GM19035 (cell line): ENCODE measurements around the gene CCL21.

ENCODE experiments used
- ATAC-seq: cut with Tn5 transposase; IDR thresholded peaks from one replicate; pipeline ENCODE4 v1.9.1; 2021; ENCODE audit not compliant: unreplicated experiment

The CCL21 gene

DNA sequence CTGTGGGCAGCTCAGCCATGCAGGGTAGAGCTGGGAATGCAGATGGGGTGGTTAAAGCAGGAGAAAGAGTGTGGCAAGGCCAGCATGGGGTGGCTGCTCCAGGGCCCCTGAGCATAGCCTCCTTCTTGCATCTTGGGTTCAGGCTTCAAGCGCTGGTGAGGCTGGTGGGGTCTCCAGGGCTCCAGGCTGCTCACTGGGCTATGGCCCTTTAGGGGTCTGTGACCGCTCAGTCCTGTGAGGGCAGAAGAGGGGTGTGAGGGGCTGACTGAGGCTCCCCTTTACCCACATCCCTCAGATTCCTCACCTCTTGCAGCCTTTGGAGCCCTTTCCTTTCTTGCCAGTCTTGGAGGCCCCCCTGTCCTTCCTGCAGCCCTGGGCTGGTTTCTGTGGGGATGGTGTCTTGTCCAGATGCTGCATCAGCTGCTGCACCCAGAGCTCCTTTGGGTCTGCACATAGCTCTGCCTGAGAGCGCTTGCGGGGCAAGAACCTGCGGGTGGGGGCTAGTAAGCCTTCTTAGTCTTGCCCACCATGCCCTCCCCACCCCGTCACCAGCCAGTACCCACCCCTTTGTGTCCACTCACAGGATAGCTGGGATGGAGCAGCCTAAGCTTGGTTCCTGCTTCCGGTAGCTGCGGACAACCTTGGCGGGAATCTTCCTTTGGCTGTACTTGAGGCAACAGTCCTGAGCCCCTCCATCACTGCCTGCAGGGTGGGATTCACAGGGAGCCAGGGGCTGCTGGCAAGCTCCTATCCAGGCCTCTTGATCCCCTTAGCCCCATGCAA is 549 bp downstream of the CCL21 start:
- no peak for ATAC-seq

DNA sequence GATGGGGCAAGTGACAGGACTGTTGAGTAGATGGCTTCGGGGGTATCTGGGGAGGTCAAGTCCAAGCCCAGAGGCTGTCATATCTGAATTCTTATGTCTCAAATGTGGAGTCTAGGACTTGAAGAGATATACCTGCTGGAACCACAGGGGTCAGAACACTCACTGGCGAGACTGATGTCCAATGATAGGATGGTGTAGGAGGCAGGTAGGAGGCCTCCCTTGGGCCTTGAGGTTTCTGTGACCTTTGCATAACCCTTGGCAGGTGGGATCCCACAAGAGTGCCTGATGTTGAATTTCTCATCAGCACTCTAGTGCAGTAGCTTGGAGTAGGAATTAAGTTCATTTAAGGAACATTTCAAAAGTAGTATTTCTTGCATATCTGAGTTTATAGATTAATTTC is 2.8 kb downstream of the CCL21 start:
- ATAC-seq, result no peak

DNA sequence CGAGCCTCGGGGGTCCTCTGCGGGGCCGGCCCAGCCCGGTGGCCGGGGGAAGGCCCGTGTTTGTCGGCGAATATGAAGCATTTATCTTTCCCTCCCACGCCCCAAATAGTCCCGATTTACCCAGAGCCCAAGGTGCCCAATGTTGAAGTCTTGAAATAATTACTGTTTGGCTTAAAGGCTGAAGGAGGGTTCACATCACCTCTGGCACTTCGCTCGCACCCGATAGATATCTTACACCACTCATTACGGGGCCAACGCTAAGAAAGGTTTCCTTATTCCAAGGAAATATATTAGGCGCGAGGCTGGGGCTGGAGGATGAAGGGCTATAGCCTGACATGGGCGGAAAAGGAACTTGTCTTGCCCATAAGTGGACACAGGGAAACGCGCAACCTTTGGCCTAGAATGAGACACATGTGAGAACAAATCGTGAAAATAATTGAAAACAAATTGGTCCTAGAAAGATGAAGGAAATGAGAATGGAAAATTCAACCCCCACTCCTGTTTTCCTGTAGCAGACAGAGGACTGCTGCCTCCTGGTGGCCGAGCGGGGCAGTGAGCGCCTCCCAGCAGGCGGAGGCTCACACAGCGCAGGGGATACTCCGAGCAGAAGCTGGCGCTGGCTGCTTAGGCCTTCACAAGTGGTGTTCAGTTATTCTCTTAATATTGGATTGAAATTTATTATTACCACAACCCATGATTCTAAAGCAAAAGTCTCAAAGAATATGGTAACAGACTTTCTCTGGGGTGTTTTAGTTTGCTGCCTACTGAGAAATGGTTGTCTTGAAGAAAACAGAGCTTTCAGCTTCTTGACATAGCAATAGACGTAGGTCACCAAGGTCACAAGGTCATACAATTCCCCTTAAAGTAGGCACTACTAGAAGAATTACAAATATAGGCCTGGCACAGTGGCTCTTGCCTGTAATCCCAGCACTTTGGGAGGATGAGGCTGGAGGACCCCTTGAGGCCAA is 7.9 kb downstream of the CCL21 start:
- ATAC-seq, result peak; percentile 68

DNA sequence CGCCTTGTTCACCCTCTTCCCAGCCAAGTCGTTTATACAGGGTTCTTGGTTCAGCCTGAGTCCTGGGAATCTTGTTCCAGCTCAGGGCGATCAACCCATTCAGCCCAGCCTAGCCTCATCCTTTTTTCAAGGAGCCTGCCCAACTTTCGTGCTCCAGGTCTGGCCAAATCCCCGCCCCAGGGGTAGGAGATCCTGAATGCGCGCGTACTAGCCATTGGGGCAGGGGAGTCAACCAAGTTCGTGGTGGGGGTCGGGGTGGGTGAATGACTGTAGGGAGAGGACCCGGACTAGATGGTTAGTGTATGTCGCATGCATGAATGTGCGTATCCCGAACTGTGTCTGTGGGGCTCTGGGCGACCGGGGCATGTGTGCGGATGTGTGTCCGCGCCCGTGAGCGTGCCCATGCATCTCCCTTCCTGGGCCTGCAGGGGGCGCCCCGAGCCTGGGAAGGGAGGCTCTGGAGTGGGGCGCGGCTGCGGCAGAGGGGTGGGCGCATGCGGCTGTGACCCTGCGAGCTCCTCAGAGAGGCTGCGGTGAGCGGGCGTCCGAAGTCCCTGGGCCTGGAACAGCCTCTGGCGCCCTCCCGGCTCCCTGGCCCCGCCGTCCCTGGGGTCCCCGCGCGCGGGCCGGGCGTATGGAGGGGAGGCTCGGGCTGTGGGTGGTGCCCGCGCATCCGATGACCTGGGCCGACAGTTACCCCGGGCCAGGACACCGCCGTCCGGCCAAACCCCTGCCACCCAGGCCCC is 8.7 kb downstream of the CCL21 start:
- no peak for ATAC-seq

DNA sequence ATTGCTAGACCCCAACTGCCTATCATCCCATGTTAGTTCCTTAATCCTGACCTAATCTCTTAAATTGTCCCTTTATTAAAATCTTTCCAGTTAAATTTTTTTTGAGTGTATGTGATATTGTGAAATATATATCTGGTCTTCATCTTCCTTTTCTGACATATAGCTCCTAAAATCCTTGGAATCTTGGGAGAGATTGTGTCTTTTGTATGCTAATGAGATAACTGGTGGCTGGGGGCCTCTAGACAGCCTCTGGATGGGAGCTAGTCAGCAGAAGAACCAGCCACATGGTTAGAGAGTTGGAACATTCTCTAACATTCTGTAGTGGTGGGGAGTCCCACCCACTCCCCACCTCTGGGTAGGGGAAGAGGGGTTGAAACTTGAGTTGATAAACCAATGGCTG is 15.1 kb downstream of the CCL21 start:
- no peak for ATAC-seq

DNA sequence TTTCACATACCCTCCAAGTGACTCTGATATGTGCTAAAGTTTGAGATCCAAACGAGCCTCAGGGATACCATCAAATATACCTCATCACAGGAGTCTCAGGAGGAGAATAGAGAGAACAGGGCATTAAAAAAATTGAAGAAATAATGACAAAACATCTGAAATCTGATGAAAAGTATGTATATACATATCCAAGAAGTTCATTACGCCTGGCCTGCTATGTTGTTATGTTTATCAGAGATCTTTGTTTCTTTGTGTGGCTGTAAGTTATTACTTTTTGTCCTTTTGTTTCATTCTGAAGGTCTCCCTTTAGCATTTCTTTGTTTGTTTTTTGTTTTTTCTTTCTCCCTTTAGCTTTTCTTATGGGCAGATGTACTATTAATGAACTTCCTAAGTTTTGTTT is 16.4 kb downstream of the CCL21 start:
- ATAC-seq, result no peak

DNA sequence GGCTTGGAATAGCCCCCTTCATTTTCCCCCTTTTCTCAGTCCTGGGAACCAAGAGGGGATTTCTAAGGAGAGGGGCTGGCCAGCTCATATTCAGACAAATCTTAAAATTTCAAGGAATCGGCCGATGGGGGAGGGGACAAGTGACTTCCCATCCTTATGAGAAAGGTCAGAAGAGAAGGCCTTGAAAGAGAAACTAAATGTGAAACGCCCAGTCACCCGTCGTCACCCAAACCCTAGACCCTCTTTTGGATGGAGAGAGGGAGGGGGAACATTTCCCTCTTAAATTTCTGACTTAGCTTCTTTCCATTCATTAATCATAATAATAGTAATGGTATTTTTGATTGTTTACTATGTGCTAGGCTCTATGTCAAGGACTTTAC is 18.0 kb downstream of the CCL21 start:
- ATAC-seq, result no peak

DNA sequence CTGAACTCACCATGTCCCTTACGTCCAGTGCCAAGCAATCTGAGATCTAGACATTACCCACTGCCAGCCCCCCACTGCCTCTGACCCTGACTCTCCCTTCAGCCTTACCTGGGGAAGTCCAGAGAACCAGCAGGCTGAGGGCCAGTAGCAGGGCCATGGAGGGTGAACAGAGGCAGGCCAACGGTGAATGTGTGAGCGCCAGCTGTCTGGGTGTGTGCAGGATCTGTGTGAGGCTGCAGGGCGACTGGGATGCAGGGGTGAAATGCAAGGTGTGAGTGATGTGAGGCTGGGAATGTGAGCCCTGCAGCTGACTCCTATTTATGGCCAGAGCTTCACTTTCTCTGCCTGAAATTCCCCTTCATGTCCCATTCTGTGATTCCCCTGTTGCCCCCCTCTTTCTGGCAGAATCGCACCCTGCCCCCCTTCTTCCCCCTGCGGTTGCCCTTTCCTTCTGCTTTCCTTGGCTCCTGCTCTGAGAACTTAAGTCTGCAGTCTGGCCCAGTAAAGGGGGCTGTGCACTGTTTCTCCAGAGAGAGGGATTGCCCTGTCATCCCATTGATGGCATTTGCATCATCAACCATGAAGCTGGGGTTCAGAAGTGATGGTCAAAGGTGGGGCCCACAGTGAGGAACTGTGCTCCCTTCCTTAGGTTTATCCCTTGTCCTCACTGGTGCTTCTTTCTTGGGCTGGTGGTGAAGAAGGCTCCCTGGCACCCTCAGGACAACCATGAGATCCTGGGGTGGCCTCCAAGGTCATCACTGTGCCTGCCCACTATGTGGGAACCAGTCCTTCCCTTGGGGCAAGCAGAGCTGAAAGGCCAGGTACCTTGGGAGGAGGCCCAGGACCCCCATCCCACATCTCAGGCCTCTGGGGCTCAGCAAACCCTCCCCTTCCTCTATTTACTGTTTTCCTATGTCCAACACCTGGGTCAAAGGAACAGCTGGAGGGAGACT is 18.7 kb downstream of the CCL21 start, which contains the start of gene CCL19:
CCL19 (minus strand) TSS at position 294 of the 953 bp plus-strand sequence; CDS start at position 157, 137 bp downstream.
- no peak for ATAC-seq

DNA sequence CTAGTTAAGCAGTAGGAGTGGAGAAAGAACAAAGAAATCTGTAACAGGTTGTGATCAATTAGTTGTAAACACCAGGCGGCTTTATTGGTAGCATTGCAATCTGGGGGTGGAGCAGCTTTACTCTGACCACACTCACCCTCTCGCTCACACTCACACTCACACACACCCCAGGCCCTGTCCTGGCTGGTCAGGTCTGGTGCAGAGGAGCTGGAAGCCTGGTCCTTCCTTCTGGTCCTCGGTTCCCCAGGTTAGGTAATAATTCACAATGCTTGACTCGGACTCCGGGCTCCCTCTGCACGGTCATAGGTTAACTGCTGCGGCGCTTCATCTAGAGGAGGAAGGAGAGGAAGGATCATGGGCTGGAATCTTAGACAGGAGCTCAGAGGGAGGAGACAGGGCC is 20.4 kb downstream of the CCL21 start:
- ATAC-seq, result no peak

DNA sequence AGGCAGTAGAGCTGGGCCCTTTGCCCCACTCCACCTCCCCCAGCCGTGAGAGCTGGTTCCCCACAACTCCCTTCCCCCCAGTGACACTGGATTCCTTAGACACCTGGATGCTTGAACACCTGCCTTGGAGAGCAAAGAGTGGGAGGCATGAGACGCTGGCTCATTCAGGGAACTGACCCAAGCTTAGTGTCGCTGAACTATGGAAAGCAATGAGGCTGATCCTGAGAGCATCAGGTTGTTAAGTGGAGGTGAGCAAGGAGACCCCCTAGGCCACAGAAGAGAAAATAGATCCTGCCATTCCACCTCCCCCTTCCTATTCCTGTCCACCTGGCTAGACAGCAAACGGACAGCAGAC is 20.8 kb downstream of the CCL21 start:
- no peak for ATAC-seq

DNA sequence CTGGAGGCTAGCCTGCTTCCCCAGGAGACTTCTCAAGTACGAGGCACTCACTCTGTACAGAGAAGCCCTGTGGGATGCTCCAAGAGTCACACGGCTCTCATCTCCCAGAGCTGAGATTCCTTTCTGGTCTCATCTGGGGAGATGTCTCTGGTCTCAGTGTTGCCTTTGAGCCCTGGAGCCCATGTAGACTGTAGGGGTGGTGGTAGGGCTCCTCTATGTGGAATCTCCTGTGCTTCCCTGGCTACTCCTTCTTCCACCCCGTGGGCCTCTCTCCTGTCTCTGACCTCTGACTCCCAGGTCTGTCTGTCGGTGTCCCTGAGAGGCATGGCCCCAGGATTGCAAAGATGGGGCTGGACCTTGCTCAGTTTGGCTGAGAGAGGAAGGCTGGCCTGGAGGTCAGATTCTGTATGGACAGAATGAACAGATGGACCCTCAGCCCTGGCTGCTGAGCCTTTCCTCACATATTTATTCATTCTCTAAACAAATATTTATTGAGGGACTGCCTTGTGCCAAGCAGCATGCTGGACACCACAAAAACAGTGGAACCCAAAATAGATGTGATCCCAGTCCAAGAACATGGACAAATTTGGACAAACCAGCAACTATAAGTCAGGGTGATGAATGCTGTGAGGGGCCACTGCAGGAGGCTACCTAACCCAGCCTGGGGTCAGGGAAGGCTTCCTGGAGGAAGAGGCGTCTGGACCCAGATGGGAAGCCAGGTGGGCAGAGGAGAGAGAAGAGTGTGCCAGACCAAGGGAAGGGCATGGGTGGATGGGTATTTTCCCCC is 21.4 kb downstream of the CCL21 start:
- no peak for ATAC-seq

DNA sequence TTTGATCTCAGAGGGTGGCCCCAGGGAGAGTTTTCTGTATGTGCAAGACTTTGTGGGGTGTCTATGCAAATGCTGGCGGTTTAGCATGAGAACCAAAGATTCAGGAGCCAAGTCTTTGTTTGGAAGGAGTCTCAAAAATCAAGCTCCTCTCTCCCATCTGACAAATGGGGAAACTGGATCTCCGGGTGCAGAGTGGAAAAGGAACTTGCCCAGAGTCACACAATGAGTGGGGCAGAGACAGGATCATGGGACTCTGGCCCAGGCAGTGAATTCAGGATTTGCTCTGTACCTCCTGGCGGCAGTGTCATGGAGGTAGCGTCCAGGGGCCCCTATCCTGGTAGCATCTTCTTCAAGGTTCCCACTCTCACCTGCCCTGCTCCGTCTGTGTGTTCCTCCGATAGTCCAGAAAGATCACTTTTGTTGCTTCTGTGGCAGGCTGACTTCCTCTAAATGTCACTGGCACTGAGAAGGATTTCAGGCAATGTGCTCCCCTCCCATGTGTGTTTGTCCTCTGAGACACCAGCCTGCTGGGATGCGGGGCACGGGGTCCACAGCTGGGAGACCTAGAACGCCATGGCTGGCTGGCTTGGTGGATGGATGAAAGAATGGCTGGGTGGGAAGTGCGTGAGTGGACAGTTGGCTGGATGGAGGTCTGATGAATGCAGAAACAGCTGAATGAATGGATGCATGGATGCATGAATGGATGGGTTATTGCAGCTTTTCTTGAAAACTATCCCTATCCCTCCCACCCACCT is 22.5 kb downstream of the CCL21 start:
- ATAC-seq, result no peak

DNA sequence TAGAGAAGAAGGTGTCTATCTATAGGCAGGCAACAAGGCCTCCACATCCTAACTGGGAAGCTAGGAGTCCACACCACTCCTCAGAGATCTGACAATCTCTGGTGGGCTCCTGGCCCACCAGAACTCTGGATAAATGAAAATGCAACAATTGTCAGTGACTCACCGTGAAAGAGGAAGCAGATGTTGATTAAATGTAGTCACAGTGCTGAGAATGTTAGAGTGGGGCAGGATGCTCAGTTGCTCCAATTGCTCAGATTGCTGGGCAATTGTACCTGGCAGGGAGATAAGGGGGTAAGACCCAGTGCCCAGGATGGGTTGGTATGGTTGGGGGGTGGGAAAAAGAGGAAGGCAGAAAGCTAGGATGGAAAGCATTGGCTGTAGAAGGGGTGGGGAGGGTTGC is 23.2 kb downstream of the CCL21 start:
- ATAC-seq, result no peak

DNA sequence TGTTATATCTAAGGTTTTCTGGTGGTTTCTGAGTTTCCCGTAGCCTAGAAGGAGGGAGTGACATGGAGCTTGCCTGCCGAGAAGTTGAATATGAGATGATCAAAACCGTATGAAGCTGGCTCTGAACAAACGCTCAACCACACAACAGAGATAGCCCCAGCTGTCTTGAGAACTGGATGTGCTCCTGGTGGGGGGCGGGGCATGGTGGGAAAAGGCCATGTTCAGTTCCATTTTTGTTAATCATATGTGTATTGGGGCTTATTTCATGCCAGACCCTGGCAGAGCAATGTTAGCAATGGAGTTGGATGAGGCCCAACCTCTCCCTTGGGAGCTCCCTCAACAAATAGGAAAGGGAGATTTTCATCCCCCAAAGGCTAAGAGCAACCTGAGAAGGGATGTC is 23.7 kb downstream of the CCL21 start:
- no peak for ATAC-seq

DNA sequence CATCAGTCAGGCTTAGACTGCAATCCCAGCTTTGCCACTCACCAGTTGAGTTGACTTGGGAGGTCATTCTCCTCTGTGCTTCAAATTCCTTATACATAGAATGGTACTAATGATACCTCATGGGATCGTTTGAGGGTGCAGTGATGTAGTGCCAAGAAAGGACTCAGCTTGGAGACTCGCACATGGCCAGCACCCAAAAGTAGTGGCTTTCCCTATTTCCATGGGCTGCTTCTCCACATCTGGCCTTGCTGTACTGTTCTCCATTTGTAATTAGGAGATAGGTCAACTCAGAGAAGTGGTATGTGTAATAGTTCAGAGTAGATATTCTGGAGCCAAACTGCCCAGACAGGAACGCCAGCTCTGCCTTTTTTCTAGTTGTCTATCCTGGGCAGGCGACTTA is 24.3 kb downstream of the CCL21 start:
- ATAC-seq, result no peak

DNA sequence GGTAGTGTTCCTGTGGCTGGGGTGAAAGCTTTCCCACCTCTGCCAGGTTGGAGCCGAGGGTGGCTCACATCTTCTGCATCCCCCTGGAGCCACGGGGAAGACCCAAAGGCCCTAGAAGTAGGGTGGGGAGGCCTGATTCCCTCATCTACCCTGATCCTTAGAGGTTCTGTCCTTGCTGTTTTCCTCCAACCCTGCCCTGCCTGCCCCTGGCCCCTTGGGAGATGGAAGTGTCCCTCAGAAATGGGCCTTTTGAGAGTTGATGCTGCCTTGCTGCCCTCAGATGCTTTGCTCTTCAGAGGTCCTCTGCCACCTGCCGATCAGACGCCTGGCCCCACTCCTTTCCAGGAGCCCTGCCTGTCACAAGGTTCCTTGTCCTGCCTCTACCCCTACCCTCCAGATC is 25.1 kb downstream of the CCL21 start:
- ATAC-seq, result no peak

DNA sequence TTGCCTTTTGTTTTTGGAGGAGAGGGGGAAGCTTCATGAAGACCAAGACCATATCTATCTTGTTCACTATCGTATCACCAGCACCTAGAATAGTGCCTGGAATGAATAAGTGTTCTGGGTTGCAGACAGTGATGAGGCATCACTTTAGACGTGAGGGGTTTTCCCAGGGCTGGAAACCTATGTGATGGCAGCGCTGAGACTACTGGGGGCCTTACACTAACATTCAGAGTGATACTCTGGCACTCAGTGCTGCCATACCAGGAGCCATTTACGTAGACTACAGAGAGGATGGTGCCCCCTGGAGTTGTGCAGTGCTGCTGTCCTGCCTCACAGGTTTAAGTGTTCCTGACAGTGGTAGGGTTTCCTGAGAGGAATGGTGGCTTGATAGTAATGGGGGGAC is 25.8 kb downstream of the CCL21 start:
- no peak for ATAC-seq

DNA sequence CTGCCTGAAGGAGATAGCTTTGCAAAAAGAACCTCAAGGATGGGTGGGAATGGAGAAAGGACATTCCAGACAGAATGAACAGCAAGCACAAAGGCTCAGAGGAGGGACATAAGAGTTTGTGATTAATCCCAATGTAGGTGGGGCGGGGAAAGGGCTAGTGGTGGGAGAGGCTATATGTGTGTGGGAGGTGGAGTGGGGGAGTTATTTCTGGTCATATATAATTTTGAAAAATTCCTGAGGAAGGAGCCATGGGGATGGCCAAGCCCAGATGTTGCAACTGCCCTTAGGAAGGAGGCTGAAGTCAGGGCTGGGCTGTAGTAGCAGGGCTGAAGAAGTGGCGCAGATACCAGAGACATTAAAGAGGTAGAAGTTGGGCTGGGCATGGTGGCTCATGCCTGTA is 34.1 kb downstream of the CCL21 start:
- no peak for ATAC-seq
